ENCODE measurements around the gene TPMT.

Gene TPMT

GRCh38 chr6:18115356-18115755 lies 39.5 kb downstream of the TPMT start:
- no peak for DNase-seq (ENCODE audit: low spot score)

- no peak for DNase-seq (ENCODE audit: low spot score)
Observed at GRCh38 chr6:18110162-18110561, 44.7 kb downstream of the TPMT start.

DNA sequence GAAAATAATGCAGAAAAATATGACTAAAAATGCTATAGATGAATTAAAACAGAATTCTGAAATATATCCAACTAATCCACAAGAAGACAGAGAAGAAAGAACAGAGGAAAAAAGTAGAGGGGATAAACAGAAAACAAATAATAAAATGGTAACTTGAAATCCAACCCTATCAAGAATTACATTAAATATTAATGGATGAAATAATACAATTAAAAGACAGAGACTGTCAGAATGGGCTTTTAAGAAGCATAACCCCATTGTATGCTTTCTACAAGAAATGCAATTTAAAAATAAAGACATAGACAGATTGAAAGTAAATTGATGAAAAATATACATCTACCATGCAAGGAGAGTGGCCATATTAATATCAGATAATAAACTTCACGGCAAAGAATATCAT lies 47.8 kb downstream of the TPMT start:
- DNase-seq (ENCODE audit: low spot score) = no peak

DNA sequence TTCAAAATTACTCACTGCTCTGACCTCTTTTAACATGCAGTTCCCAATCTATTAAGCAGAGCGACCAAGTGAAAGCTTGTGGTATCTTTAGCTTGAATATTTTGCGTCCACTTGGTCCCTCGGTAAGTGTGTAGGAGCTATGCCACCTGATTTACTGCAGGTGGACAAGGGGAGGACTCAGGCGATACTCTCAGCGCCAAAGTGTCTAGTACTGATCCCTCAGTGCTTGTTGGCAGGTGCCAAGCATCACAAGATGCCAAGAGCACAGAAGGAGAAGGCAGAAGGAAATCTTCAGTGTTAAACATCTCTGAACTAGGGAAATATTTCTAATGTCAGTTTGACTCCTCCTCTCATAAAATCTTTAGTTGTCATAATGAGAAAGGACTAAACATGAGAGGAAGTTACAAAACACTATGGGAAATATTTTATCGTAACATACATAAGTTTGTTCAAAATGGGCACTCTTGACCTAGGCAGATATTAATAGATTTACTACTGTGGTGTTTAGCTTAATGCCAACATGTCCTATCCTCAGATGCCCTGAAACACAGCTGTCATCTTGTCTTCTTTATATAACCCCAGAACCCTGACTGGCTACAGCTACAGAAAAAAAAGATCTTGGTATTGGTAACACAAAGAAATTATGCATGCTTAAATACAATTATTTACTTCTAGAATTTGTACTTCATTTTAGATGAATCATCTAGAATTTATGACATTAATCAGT lies 51.9 kb downstream of the TPMT start:
- DNase-seq (ENCODE audit: low spot score) = no peak

DNA sequence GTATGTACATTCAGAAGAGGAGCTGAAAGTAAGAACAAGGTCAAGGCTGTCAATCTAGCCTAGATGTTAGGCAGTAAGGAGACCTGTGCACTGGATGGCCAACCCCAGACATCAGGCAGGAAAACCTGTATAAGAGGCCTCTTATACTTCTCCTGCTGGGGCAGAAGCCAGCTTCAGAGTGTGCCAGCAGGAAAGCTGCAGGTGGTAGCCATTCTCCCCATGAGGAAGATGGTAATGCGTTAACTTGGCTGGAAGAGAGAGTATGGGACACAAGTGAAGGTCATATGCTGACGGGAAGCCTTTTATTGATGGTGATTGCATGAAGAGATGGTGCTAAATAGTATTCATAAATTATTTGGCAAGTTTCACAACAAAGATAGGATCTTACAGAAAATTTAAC lies 53.0 kb downstream of the TPMT start:
- no peak for DNase-seq (ENCODE audit: low spot score)

- DNase-seq (ENCODE audit: low spot score) = no peak
Observed at GRCh38 chr6:18101271-18101670, 53.6 kb downstream of the TPMT start.

DNA sequence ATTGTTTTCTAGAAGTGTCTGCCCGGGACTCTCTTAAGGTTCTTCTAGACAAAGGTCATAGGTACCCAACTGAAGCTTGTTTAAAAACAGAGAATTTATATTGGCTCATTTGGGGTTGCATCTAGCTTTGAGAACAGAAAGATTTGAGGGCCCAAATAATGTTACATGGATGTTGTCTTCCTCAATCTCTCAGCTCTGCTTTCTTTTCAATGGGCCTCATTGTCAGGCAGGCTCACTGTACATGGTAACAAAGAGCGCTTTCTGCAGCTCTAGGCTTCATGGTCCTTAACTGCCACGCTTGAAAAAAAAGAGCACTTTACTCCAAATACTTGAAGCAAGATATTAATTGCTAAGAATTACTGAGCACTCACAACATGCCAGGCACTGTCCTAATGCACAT lies 54.6 kb downstream of the TPMT start:
- DNase-seq (ENCODE audit: low spot score) = no peak

DNA sequence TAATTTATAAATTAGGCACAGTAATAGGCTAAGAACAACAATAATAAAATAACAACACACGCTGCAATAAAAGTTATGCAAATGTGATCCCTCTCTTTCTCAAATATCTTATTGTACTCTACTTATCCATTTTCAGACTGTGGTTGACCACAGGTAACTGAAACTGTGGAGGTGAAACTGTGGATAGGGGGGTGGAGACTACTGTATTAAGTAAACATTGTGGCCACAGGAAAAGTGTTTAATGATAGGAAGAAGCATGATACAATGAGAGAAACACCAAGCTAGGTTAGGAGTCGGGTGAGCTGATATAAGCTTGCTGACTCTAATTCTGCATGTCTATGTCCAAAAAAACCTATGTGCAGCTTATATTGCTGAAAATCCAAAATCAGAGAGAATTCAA lies 55.4 kb downstream of the TPMT start:
- no peak for DNase-seq (ENCODE audit: low spot score)

DNA sequence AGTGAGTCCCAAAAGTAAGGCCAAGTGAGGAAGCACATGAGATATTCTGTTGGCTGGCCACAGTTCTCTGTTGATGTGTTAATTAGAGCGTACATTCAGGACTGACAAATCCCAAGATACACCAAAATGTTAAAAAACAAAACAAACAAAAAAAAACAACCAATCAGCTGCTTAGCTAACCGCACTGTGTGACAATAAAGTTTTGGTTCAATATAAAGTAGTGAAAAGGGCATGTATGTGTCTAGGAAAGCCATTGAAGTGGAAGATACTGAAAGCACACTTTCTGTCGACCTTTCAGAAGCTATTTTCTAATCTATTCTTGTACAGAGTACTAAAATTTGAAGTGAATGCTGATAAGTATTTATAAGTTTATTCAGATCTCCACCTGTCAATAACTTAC lies 58.5 kb downstream of the TPMT start:
- no peak for DNase-seq (ENCODE audit: low spot score)

DNA sequence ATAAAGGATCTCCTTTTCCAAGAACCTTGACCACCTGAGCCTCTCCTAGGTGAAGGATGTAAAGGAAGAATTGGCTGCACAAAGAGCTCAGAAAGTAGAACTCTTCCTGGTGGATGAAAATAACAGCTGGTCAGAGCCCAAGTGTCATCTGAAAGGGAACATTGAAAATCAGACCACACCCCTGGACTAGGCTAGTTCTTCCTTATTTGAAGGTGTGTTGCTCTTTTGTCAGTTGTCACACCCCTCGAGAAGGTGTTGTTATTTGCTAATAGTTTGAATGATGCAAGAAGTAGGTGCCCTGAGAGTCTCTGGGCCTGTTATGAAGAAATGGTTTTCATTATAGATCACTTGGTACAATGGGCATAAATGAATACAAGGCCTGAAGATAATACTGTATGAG lies 63.5 kb downstream of the TPMT start:
- no peak for DNase-seq (ENCODE audit: low spot score)

- no peak for DNase-seq (ENCODE audit: low spot score)
Observed at GRCh38 chr6:18090349-18090786, 64.5 kb downstream of the TPMT start.

GRCh38 chr6:18088419-18089296 lies 66.2 kb downstream of the TPMT start:
- DNase-seq (ENCODE audit: low spot score) = no peak

DNA sequence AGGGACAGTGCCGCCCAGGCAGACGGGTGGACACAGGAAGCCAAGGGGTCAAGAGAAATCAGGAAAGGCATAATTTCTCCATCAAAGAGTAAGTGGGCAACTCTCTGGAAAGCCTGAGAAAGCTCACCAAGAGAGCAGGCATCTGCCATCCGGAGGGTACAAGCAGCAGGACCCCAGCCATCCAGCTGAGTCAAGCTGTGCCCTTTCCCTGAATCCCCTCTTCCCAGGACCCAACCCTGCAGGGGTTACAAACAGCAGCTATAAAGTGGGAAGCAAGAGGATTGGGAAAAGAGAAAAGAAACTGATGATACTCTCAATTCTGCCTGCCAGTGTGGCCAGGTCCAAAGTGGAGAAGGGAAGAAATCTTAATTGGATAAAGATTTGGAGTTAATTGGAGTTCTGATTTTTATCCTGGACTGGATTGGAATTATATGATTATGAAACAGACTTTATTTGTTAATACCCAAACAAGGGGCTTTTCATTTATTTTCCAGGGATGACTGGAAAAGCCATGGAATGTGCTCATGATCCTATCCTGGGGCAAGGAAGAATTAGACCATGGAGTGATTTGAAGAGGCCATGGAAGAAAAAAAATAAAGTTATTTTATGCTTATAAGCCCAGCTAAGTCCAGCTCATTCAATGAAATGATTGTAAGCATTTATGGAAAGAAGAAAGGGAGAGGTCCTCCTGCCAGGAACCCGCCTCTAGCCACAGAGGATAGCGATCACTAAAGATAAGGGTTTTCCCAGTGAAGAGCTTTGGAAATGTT lies 67.3 kb downstream of the TPMT start:
- DNase-seq (ENCODE audit: low spot score) = no peak

DNA sequence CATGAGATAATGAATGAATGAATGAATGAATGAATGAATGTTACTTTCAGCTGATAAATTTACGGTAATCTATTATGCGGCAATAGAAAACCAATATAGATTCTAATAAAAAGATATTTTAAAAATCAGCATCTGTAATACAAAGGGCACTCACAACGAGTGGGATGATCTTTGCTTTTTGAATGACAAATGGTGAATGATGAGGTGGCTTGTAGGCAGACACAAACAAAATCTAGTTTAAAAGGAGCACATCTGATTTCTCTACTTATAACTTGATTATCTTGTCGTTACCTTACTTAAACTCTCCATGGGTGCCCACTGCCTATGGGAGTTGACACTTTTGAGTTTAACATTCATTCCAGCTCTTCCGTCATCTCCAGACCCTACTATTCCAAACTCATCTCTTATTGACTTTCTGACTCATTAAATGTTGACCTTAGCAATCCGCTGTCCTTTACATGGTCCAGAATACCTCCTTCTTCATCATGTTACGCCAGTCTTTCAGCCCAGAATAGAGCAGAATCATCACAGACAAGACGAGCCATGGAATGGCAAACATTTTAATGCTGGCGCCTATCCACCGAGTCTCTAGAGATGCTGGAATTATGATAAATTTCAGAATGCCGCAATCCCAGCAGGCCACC lies 73.7 kb downstream of the TPMT start:
- no peak for DNase-seq (ENCODE audit: low spot score)

DNA sequence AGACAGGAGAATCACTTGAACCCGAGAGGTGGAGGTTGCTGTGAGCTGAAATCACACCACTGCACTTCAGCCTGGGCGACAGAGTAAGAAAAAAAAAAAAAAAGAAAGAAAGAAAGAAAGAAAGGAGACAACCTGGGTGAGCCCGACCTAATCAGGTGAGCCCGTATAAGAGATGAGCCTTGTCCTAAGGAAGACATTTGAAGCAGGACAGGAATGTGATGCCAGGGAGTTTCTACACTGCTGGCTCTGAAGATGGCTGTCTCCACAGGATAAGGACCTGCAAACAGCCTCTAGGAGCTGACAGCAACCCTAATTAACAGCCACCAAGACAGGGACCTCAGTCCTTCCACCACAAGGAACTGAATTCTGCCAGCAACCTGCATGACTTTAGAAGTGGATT lies 74.3 kb downstream of the TPMT start:
- DNase-seq (ENCODE audit: low spot score) = no peak

DNA sequence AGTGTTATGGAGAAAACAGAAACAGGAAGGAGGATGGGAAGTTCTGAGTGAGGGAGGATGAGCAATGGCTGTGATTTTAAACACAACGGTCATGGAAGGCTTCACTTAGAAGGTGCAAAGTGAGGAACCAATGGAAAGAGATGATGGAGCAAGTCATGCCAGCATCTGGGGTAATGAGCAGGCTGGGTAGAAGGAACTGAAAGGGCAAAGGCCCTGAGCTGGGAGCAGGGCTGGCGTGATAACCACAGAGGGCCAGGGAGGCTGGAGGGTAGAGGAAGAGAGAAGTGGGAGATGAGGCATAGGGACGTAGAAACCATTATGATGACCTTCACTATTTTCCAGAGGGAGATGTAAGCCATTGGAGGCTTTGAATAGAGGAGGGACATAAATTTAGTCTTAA lies 76.0 kb downstream of the TPMT start:
- no peak for DNase-seq (ENCODE audit: low spot score)
